HFFc6 (cell line): ENCODE results near the gene NME3. TPM values are rescaled to one million over a fixed set of nuclear protein-coding genes. Genes with fewer than 3 reads are reported as not detected.

Experiments used
- DNase-seq: peaks from one replicate; pipeline ENCODE4 v3.0.0-alpha.2; 2018
- H3K27ac Mint-ChIP-seq: 2 replicates; pipeline ENCODE4 v1.8.0; 2020; ENCODE audit warnings: mild to moderate bottlenecking, mixed read lengths
- H3K27me3 Mint-ChIP-seq: 2 replicates; pipeline ENCODE4 v1.8.0; 2021; ENCODE audit warnings: mild to moderate bottlenecking, moderate library complexity, mixed read lengths; ENCODE audit not compliant: insufficient read depth
- H3K36me3 Mint-ChIP-seq: 2 replicates; pipeline ENCODE4 v1.8.0; 2021; ENCODE audit warnings: low read depth, mixed read lengths
- H3K4me1 Mint-ChIP-seq: 2 replicates; pipeline ENCODE4 v1.8.0; 2020; ENCODE audit warnings: low read depth, mixed read lengths
- H3K4me3 Mint-ChIP-seq: 2 replicates; pipeline ENCODE4 v1.8.0; 2020; ENCODE audit warnings: mild to moderate bottlenecking, moderate library complexity, mixed read lengths
- H3K9me3 Mint-ChIP-seq: 2 replicates; pipeline ENCODE4 v1.8.0; 2020; ENCODE audit warnings: mild to moderate bottlenecking, mixed read lengths
- total RNA-seq, 6 experiments: library from RNA; stranded (reverse); fragmentation: NEBNext Ultra II Directional; extraction: Animal tissue kit (Norgen Biotek cat#: 25700); gene quantifications; 2 replicates in 1 of 6; 3 replicates in 5 of 6; pipeline ENCODE4 v1.2.3, GENCODE V29; 2021
- TF ChIP-seq, protein P1 (sequence below): fragments of 200-600 bp; sonication (generic); IDR thresholded peaks from 2 replicates; pipeline ENCODE4 v1.5.0; 2021; ENCODE audit warnings: antibody characterized with exemption, mild to moderate bottlenecking

NME3 gene
- total RNA-seq, 6 experiments from 2014 or later, result 28.2 to 61.0 (median 31.3) TPM

DNA sequence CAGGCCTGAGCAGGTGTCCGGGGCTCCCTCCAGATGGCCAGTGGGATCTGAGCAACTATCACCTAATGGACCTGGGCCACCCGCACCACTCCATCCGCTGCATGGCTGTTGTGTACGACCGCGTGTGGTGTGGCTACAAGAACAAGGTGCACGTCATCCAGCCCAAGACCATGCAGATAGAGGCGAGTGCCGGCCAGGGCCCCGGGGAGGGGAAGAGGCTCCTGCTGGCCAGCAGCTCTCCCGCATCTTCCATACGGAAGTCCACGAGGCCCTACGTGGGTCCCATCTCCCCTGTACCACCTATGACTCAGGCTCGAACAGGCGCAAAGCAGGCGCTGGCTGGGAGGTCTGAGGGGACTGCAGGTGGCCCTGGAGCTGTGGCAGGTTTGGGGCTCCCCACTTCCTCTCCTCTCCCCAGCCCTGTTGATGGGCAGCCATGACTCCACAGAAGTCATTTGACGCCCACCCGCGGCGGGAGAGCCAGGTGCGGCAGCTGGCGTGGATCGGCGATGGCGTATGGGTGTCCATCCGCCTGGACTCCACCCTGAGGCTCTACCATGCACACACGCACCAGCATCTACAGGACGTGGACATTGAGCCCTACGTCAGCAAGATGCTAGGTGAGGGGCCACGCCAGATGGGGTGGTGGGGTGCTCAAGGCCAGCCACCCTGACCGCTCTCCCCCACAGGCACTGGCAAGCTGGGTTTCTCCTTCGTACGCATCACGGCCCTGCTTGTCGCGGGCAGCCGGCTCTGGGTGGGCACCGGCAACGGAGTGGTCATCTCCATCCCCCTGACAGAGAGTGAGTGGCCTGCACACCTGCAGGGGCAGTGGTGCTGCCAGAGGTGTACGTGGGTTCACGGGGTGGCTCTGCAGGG is 4.0 kb downstream of the NME3 start:
- Mint-ChIP-seq H3K4me3 (no peak overlapping the region), H3K4me1 (peaks cover 16% of the 10 kb centered on the region), H3K27me3 (peaks cover 11% of the 10 kb centered on the region), H3K27ac (no peak overlapping the region), H3K9me3 (no peaks in the 10 kb centered on the region), H3K36me3 (peaks cover 10% of the 10 kb centered on the region)
- DNase-seq, result no peak
- TF ChIP-seq, protein P1, sequence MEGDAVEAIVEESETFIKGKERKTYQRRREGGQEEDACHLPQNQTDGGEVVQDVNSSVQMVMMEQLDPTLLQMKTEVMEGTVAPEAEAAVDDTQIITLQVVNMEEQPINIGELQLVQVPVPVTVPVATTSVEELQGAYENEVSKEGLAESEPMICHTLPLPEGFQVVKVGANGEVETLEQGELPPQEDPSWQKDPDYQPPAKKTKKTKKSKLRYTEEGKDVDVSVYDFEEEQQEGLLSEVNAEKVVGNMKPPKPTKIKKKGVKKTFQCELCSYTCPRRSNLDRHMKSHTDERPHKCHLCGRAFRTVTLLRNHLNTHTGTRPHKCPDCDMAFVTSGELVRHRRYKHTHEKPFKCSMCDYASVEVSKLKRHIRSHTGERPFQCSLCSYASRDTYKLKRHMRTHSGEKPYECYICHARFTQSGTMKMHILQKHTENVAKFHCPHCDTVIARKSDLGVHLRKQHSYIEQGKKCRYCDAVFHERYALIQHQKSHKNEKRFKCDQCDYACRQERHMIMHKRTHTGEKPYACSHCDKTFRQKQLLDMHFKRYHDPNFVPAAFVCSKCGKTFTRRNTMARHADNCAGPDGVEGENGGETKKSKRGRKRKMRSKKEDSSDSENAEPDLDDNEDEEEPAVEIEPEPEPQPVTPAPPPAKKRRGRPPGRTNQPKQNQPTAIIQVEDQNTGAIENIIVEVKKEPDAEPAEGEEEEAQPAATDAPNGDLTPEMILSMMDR, result no peak

DNA sequence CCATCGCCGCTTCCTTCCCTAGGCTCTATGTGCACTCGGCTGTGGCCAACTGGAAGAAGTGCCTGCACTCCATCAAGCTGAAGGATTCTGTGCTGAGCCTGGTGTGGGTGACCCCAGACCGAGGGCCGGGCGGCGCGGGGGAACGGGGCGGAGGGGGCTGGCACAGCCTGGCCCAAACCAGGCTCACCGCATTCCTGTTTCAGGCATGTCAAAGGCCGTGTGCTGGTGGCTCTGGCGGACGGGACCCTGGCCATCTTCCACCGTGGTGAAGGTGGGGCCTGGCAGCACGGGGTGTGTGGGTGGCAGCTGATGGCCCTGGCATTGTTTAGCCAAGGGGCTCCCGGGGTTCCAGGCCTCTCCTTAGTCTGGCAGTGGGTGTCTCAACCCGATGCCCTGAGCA is 4.6 kb downstream of the NME3 start:
- peaks cover 3% of the 10 kb centered on the region; the same call in 1 of the 2 replicates for H3K36me3 Mint-ChIP-seq
- H3K4me3 Mint-ChIP-seq, result no peak overlapping the region
- H3K9me3 Mint-ChIP-seq, result no peaks in the 10 kb centered on the region
- TF ChIP-seq, protein P1, result no peak
- no peak for DNase-seq
- H3K27ac Mint-ChIP-seq, result no peak overlapping the region
- H3K27me3 Mint-ChIP-seq, result peaks cover 4% of the 10 kb centered on the region; the same call in 1 of the 2 replicates
- H3K4me1 Mint-ChIP-seq, result peaks cover 9% of the 10 kb centered on the region

DNA sequence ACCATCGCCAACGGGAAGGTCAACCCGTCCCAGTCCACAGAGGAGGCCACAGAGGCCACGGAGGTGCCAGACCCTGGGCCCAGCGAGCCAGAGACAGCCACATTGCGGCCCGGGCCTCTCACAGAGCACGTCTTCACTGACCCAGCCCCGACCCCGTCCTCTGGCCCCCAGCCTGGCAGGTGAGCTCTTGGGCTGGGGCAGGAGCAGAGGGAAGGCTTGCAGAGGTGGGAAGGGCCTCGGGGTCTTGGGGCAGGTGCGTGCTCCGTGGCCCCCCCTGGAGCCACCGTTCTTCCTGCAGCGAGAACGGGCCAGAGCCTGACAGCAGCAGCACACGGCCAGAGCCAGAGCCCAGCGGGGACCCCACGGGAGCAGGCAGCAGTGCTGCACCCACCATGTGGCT is 5.1 kb downstream of the NME3 start:
- TF ChIP-seq, protein P1, result no peak
- no peaks in the 10 kb centered on the region for H3K9me3 Mint-ChIP-seq
- peaks cover 8% of the 10 kb centered on the region for H3K36me3 Mint-ChIP-seq
- H3K4me1 Mint-ChIP-seq, result peaks cover 8% of the 10 kb centered on the region
- no peak overlapping the region for H3K4me3 Mint-ChIP-seq
- no peak overlapping the region for H3K27ac Mint-ChIP-seq
- DNase-seq, result no peak
- peaks cover 4% of the 10 kb centered on the region; the same call in 1 of the 2 replicates for H3K27me3 Mint-ChIP-seq

DNA sequence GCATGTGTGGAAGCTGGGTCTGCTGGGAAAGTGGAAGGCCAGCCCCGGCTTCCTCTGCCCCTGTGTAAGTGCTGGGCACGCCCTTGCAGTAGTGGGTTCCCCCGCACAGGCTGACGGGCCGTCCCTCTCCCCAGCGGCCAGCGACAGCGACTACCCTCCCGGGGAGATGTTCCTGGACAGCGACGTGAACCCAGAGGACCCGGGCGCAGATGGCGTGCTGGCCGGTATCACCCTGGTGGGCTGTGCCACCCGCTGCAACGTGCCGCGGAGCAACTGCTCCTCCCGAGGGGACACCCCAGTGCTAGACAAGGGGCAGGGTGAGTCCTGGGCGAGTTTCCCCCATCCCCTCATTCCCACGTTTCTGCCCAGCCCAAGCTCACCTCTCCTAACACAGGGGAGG is 5.5 kb downstream of the NME3 start:
- TF ChIP-seq, protein P1, result no peak
- H3K4me3 Mint-ChIP-seq, result no peak overlapping the region
- peaks cover 10% of the 10 kb centered on the region for H3K36me3 Mint-ChIP-seq

DNA sequence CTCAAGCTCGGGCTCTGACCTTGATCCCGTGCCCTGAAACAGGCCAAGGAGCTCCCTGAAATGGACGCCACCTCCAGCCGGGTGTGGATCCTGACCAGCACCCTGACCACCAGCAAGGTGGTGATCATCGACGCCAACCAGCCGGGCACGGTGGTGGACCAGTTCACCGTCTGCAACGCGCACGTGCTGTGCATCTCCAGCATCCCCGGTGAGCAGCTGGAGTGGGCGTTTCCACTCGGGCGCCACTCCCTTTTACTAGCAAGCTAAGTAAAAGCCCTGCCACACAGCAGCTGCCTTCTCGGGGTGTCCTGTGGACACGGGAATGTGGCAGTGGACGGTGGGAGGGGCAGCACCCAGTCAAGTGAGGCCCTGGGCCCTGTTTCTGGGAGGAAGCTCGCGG is 6.4 kb downstream of the NME3 start:
- Mint-ChIP-seq H3K4me1 (peaks cover 2% of the 10 kb centered on the region), H3K9me3 (no peaks in the 10 kb centered on the region), H3K4me3 (no peak overlapping the region), H3K27me3 (peaks cover 8% of the 10 kb centered on the region), H3K27ac (no peak overlapping the region), H3K36me3 (peaks cover 10% of the 10 kb centered on the region)
- no peak for DNase-seq
- TF ChIP-seq, protein P1, result no peak

More for the DNA sequence above, 5.5 kb downstream of the NME3 start:
- H3K4me1 Mint-ChIP-seq, result peaks cover 8% of the 10 kb centered on the region
- no peaks in the 10 kb centered on the region for H3K9me3 Mint-ChIP-seq
- no peak for DNase-seq
- peaks cover 5% of the 10 kb centered on the region for H3K27me3 Mint-ChIP-seq
- H3K27ac Mint-ChIP-seq, result no peak overlapping the region
